Astrocyte (in vitro differentiated cells and primary cell): ENCODE data around the gene TIAM2. TPM values are rescaled to one million over a fixed set of nuclear protein-coding genes. Genes with fewer than 3 reads are reported as not detected.

Source experiments
- DNase-seq: peaks from one replicate; pipeline ENCODE4 v3.0.0-alpha.2; 2010; ENCODE audit warnings: low read depth
- FAIRE-seq: peaks from 2 replicates; lab custom pipeline; 2011; peaks lifted over from hg19 to GRCh38; lab: Jason Lieb, UNC
- H2AFZ ChIP-seq: 2 replicates; pipeline ENCODE4 v1.6.0; 2012; ENCODE audit warnings: low read depth, low read length, inconsistent platforms
- H3K27ac ChIP-seq: 2 replicates; pipeline ENCODE4 v1.5.1; 2011; ENCODE audit warnings: low read depth, low read length, inconsistent platforms
- H3K27me3 ChIP-seq: 2 replicates; pipeline ENCODE4 v1.6.0; 2011; ENCODE audit warnings: low read length, inconsistent platforms; ENCODE audit not compliant: insufficient read depth
- H3K36me3 ChIP-seq: 2 replicates; pipeline ENCODE4 v1.5.1; 2011; ENCODE audit warnings: low read length, inconsistent platforms; ENCODE audit not compliant: insufficient read depth
- H3K4me1 ChIP-seq: 2 replicates; pipeline ENCODE4 v1.5.1; 2011; ENCODE audit warnings: low read length, inconsistent platforms; ENCODE audit not compliant: insufficient read depth
- H3K4me2 ChIP-seq: 2 replicates; pipeline ENCODE4 v1.6.0; 2012; ENCODE audit warnings: low read length, inconsistent platforms
- H3K4me3 ChIP-seq: 2 replicates; pipeline ENCODE4 v1.5.1; 2011; ENCODE audit warnings: low read depth, mild to moderate bottlenecking, low read length, inconsistent platforms; ENCODE audit not compliant: insufficient read depth
- H3K79me2 ChIP-seq: 2 replicates; pipeline ENCODE4 v1.6.0; 2012; ENCODE audit warnings: mild to moderate bottlenecking, low read length, inconsistent platforms; ENCODE audit not compliant: insufficient read depth
- H3K9ac ChIP-seq: 2 replicates; pipeline ENCODE4 v1.6.0; 2012; ENCODE audit warnings: mild to moderate bottlenecking, low read length, inconsistent platforms
- H3K9me3 ChIP-seq: 2 replicates; pipeline ENCODE4 v1.5.1; 2012; ENCODE audit warnings: low read depth, mild to moderate bottlenecking, low read length, inconsistent platforms; ENCODE audit not compliant: insufficient read depth
- H4K20me1 ChIP-seq: 2 replicates; pipeline ENCODE4 v1.6.0; 2012; ENCODE audit warnings: low read length, inconsistent platforms; ENCODE audit not compliant: insufficient read depth
- H3K27ac Mint-ChIP-seq: one replicate; pipeline ENCODE4 v1.8.0; 2021; ENCODE audit warnings: mild to moderate bottlenecking, mixed read lengths; ENCODE audit not compliant: unreplicated experiment
- H3K27me3 Mint-ChIP-seq: one replicate; pipeline ENCODE4 v1.8.0; 2021; ENCODE audit warnings: low read depth, mixed read lengths; ENCODE audit not compliant: unreplicated experiment
- H3K36me3 Mint-ChIP-seq: one replicate; pipeline ENCODE4 v1.8.0; 2021; ENCODE audit warnings: low read depth, mixed read lengths; ENCODE audit not compliant: unreplicated experiment
- H3K4me1 Mint-ChIP-seq: one replicate; pipeline ENCODE4 v1.8.0; 2021; ENCODE audit warnings: low read depth, mixed read lengths; ENCODE audit not compliant: unreplicated experiment
- H3K4me3 Mint-ChIP-seq: one replicate; pipeline ENCODE4 v1.8.0; 2021; ENCODE audit warnings: mild to moderate bottlenecking, moderate library complexity, mixed read lengths; ENCODE audit not compliant: unreplicated experiment
- H3K9me3 Mint-ChIP-seq: one replicate; pipeline ENCODE4 v1.8.0; 2021; ENCODE audit warnings: mild to moderate bottlenecking, mixed read lengths; ENCODE audit not compliant: unreplicated experiment
- EZH2 ChIP-seq: IDR thresholded peaks from 2 replicates; pipeline ENCODE4 v1.6.1; 2012; ENCODE audit warnings: mild to moderate bottlenecking, low read length, inconsistent platforms; ENCODE audit not compliant: insufficient read depth
- total RNA-seq: library from RNA; stranded (reverse); gene quantifications from 2 replicates; pipeline ENCODE4 v1.2.1, GENCODE V29; 2021
- TF ChIP-seq, protein P1 (sequence below): IDR thresholded peaks from 2 replicates; pipeline ENCODE4 v1.5.1; 2011; ENCODE audit warnings: low read depth, mild to moderate bottlenecking, inconsistent platforms, low read length, moderate library complexity; ENCODE audit not compliant: insufficient read depth

Gene TIAM2
- total RNA-seq, 1 donor from 2014 or later, result 23.6 TPM

DNA sequence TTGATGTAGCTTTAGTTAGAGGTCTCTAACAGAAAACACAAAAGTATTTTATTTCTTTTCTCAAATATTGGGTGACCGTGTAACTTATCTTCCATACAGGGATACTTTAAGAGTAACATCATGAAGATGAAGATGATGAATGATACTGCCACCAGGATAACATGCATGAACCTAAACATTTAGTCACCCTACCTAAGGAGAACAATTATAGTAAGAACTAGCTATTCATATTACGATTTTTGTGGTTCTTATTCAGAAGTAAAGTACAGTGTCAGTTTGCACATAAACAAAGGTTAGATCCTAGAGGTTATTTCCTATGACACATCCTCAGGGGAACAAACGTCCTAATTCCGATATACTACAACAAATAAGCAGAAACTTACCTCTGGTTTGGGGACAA is 289.7 kb downstream of the TIAM2 start:
- no peak overlapping the region for H3K4me3 Mint-ChIP-seq
- H3K27ac Mint-ChIP-seq, result no peak overlapping the region
- Histone ChIP-seq H2AFZ (no peak overlapping the region), H3K4me2 (no peak overlapping the region), H3K27me3 (no peaks in the 10 kb centered on the region), H3K27ac (no peak overlapping the region), H3K9me3 (no peaks in the 10 kb centered on the region), H4K20me1 (no peaks in the 10 kb centered on the region), H3K36me3 (peaks cover 9% of the 10 kb centered on the region), H3K9ac (no peak overlapping the region), H3K4me3 (no peak overlapping the region), H3K79me2 (no peaks in the 10 kb centered on the region), H3K4me1 (no peaks in the 10 kb centered on the region)
- TF ChIP-seq, protein P1, sequence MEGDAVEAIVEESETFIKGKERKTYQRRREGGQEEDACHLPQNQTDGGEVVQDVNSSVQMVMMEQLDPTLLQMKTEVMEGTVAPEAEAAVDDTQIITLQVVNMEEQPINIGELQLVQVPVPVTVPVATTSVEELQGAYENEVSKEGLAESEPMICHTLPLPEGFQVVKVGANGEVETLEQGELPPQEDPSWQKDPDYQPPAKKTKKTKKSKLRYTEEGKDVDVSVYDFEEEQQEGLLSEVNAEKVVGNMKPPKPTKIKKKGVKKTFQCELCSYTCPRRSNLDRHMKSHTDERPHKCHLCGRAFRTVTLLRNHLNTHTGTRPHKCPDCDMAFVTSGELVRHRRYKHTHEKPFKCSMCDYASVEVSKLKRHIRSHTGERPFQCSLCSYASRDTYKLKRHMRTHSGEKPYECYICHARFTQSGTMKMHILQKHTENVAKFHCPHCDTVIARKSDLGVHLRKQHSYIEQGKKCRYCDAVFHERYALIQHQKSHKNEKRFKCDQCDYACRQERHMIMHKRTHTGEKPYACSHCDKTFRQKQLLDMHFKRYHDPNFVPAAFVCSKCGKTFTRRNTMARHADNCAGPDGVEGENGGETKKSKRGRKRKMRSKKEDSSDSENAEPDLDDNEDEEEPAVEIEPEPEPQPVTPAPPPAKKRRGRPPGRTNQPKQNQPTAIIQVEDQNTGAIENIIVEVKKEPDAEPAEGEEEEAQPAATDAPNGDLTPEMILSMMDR, result no peak
- TF ChIP-seq EZH2, result no peak
- H3K36me3 Mint-ChIP-seq, result peaks cover 9% of the 10 kb centered on the region
- no peaks in the 10 kb centered on the region for H3K27me3 Mint-ChIP-seq
- H3K4me1 Mint-ChIP-seq, result peaks cover 3% of the 10 kb centered on the region
- DNase-seq (no peak), FAIRE-seq (no peak)
- no peaks in the 10 kb centered on the region for H3K9me3 Mint-ChIP-seq

DNA sequence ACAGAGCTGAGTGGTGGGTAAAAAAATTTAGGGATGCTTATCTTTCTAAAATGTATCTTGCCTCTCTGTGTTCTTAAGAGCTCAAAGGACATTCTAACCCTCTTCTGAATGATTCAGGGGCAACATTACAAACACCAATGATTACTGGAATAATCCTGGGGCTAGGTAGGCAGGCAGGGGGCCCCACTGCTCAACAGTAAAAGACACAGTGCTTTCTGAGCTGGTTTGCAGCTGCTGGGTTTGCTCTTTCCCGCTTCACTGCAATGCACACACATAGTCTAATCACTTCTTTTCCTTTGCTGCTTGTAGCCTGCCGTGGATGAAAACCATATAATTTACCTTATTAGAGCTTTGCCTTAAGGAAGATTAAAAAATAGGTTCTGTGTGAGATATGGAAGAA is 292.6 kb downstream of the TIAM2 start:
- H3K36me3 Mint-ChIP-seq, result peaks cover 15% of the 10 kb centered on the region
- no peak for FAIRE-seq

DNA sequence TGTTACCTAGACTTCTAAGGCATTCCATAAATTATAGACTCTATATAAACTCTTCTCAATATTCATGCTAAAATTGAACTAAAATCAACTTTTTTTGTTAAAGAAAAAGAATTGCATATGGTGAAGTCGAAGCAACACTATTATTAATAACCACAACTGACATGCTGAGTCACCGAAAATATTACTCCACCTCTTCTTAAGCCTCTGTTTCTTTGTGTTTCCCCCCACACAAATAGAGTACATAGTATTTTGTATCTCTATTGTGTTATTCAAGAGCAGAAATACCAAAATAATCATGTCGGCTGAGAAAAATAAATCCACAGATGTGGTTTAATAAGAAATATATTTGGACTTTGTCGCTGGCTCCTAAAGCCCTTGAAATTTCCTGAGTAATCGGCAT is 295.4 kb downstream of the TIAM2 start:
- Histone ChIP-seq H3K27me3 (no peaks in the 10 kb centered on the region), H4K20me1 (peaks cover 7% of the 10 kb centered on the region), H3K36me3 (peaks cover 6% of the 10 kb centered on the region), H3K4me3 (no peak overlapping the region), H3K9me3 (no peaks in the 10 kb centered on the region), H3K9ac (no peak overlapping the region), H2AFZ (no peak overlapping the region), H3K27ac (no peak overlapping the region), H3K4me2 (no peak overlapping the region), H3K79me2 (no peaks in the 10 kb centered on the region), H3K4me1 (no peaks in the 10 kb centered on the region)
- no peak overlapping the region for H3K27ac Mint-ChIP-seq
- no peak overlapping the region for H3K4me3 Mint-ChIP-seq
- TF ChIP-seq, protein P1, result no peak
- no peak for TF ChIP-seq EZH2
- no peaks in the 10 kb centered on the region for H3K27me3 Mint-ChIP-seq
- DNase-seq, result no peak
- H3K9me3 Mint-ChIP-seq, result no peaks in the 10 kb centered on the region
- peaks cover 10% of the 10 kb centered on the region for H3K36me3 Mint-ChIP-seq
- peaks cover 7% of the 10 kb centered on the region for H3K4me1 Mint-ChIP-seq
- FAIRE-seq, result no peak

More for the DNA sequence above, 292.6 kb downstream of the TIAM2 start:
- Mint-ChIP-seq H3K27ac (no peak overlapping the region), H3K27me3 (no peaks in the 10 kb centered on the region), H3K4me3 (no peak overlapping the region), H3K4me1 (peaks cover 7% of the 10 kb centered on the region), H3K9me3 (no peaks in the 10 kb centered on the region)
- Histone ChIP-seq H3K27ac (no peak overlapping the region), H3K36me3 (peaks cover 13% of the 10 kb centered on the region), H3K4me1 (no peaks in the 10 kb centered on the region), H3K27me3 (no peaks in the 10 kb centered on the region), H3K9ac (no peak overlapping the region), H4K20me1 (peaks cover 7% of the 10 kb centered on the region), H3K4me3 (no peak overlapping the region), H3K79me2 (no peaks in the 10 kb centered on the region), H2AFZ (no peak overlapping the region), H3K4me2 (no peak overlapping the region), H3K9me3 (no peaks in the 10 kb centered on the region)
- TF ChIP-seq, protein P1, result no peak
- TF ChIP-seq EZH2, result no peak
- no peak for DNase-seq
